Fibroblast of lung (primary cell): ENCODE results near the gene ASH1L.

Experiments
- CTCF ChIP-seq, 2 donors: IDR thresholded peaks in 1 of 2; conservative IDR thresholded peaks in 1 of 2; 1 replicate in 1 of 2; 2 replicates in 1 of 2; pipeline ENCODE4 v1.5.1; 2011 to 2012; ENCODE audit warnings: low read length in 2 of 2, control low read depth in 1 of 2, inconsistent platforms in 1 of 2, low read depth in 1 of 2, mild to moderate bottlenecking in 1 of 2
- EZH2 ChIP-seq: IDR thresholded peaks from 2 replicates; pipeline ENCODE4 v1.5.1; 2012; ENCODE audit warnings: low read length, control low read depth, mild to moderate bottlenecking; ENCODE audit errors: missing control alignments

GRCh38 chr1:155301342-155301841 is 261.2 kb downstream of the ASH1L start, which contains the start of gene PKLR:
- no peak for TF ChIP-seq CTCF (conservative IDR thresholded peaks at IDR 0.05 in 1 of 2, IDR thresholded peaks at IDR 0.05 in 1 of 2; ENCODE audit: low read depth in 1 of 2, low read length in 2 of 2)
- no peak for TF ChIP-seq EZH2
